Putamen (tissue), 1 donor: ENCODE data around the gene BCAS3.

Source experiments
- DNase-seq: peaks from one replicate; pipeline ENCODE4 v3.0.0-alpha.2; 2016; ENCODE audit warnings: low spot score

The BCAS3 gene

GRCh38 chr17:61411011-61411260 lies 733.3 kb downstream of the BCAS3 start:
- DNase-seq, result no peak

DNA sequence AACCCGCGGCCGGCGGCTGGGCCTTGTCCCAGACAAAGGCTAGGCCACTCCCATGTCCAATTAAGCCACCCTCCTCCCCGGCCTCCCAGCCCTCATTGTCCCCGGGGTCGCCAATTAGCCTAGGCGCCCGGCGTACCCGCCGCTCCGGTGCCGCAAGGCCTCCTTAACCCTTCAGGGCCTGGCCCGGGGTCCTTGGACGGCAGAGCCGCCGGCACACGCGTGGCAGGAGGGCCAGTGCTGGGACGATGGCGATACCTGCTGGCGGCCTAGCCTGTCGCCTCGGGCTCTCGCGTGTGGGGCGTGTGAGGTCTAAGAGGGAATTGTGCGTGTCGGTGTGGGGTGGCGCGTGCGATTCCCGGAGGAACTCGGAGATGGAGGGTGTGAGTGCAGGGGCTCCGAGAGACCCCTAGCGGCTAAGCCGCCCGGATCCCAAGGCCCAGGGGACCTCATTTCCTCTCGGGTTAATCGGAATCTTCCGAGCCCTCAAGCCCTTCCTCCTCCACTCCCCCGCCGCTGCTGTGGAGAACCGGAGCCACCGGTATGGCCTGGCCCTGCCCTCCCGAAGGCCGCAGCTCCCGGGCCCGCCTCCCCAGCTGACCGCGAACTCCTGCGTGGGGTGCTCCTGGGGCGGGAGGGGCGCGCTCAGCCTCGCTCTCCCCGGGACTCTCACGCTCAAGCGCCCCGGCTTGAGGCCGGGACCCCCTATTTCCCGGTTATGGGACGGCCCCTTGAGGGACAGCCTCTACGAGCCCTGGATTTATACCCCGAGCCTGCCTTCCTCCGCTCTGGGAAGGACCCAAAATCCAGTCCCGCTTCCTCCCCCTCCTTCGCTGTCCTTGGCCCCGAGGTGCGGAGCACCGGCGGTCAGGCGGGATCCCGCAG lies 733.9 kb downstream of the BCAS3 start:
- no peak for DNase-seq

GRCh38 chr17:61412143-61412859 lies 734.6 kb downstream of the BCAS3 start:
- DNase-seq, result peak; percentile 73

DNA sequence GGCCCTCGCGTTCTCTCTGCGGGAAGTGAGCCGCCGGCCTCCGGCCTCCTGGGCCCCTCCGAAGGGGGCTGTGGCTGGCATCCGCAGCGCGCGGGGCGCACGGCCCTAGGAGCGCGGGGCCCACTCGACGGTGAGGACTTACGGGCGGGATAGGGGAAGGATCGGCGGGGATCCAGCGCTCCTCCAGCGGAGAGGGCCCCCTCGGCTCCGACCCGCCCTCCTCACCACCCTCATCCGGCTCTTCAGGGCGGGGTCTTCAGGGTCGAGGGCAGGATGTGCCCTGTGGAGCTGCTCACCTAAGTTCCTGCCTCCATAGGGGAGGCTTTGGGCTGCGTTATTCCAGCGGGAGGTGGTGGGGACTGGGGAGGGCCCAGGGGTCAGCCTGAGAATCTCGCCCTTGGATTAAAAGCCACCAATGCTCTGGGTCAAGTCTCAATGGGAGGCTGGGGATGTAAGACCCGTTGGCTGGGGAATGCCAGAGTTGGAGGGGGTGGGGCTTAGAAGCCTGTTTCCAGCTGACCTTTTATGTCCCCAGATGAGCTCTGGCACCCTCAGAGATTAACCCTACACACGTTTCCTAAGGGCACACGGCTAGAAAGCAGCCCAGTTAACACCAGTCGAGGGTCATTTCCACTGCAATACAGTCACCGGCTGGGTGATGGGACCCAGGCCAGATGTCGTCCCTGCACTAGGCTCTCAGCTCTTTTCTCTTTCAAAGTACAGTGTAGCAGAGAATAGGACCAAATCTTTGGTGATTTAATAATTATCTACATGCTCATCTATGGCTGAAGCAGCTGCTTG lies 735.4 kb downstream of the BCAS3 start:
- no peak for DNase-seq

- no peak for DNase-seq
Measured at GRCh38 chr17:61413661-61414126, 736.0 kb downstream of the BCAS3 start.

GRCh38 chr17:61414141-61414935 lies 736.7 kb downstream of the BCAS3 start:
- no peak for DNase-seq

DNA sequence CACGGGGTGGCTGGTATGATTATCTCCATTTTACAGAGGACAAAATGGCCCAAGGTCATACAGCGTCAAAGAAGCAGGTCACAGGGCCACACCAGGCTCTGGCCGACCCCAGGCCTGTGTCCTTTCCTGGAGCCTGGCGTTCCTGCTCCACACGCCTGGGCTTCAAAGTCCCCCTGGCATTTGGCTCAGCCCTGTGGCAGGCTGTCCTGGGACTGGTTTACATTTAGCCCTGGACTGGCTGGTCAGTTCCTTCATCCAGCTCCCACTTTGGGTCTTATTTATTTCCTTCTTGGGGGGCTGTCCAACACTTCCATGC lies 737.2 kb downstream of the BCAS3 start:
- DNase-seq, result no peak

DNA sequence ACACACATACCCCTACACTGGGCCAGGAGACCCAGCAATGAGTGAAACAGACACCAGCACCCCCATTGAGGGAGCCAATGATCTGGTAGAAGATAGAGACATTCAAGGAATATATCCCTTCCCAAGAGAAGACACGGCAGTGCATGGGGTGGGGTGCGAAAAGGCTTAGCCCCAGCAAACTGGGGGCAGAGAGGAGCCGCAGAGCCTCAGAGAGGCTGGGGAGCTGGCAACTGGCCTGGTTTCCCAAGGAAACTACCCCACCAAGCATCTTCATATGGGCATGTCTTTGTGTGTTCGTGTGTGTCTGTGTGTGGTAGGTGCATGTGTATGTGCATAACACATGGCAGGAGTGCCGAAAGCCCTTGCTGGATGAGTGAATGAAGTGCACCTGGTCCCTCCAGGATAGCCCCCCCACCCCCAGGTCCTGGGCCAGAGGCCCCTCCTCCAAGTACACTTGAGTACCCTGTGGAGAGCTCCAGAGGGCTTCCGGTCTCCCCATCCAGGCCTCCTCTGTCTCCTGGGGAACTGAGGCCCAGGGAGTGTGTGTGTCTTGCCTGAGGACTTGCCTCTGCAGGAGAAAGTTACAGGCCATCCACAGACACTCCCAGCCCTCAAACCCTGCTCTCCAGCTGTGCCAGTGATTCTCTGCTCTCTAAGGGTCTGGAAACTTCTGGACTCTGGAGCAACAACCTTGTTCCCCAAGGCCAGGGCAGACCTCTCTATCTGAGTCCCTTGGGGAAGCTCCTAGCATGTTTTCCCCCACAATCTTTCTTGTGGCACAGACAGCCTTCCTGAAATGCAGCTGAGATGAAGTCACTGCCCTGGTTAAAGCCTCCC lies 737.9 kb downstream of the BCAS3 start:
- no peak for DNase-seq

- DNase-seq, result no peak
Measured at GRCh38 chr17:61416211-61416539, 738.5 kb downstream of the BCAS3 start.

GRCh38 chr17:61416540-61417363 lies 739.1 kb downstream of the BCAS3 start:
- peak; percentile 57 for DNase-seq

- DNase-seq, result no peak
Measured at GRCh38 chr17:61418449-61418848, 740.8 kb downstream of the BCAS3 start.

DNA sequence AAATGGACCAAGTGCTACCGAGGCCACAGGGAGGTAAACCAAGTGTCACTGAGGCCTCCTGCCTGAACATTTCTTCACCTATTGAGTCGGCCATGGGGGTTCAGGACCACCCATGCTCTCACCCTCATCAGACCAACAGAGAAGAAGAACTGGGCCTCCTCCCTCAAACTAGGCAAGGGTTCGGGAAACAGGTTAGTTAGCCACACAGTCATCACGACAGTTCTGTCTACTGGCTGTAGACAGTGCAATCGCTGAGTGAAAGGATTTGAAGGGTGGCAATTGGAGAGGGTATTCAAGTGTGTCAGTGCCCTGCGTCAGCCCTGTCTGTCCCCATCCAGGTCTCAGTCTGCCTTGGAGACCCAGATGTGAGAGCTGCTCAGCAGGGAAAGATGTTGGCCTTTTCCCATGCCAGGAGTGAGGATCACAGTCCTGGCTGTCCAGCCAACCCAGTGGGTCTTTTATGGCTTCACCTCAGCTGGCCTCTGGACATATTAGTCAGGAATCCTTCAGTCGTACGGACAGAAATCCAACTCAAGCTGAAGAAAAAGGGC lies 741.9 kb downstream of the BCAS3 start:
- no peak for DNase-seq

DNA sequence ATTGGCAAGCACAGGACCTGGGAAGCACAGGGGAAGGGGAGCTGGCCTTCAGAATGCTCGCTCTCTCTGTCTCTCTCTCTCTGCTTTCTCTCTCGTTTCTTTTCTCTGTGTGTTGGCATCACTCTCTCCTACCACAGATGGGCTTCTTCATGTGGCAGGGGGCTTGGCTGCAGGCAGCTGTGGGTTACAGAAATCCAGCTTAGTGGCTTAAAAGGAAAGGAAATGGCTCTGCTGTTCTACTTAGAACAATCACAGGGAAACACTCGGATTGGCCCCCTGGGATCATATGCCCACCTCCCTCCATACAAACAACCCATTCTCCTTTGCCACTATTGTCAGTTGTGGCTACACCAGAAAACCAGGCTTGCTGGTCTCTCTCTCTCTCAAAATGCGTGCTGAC lies 742.4 kb downstream of the BCAS3 start:
- DNase-seq, result no peak

DNA sequence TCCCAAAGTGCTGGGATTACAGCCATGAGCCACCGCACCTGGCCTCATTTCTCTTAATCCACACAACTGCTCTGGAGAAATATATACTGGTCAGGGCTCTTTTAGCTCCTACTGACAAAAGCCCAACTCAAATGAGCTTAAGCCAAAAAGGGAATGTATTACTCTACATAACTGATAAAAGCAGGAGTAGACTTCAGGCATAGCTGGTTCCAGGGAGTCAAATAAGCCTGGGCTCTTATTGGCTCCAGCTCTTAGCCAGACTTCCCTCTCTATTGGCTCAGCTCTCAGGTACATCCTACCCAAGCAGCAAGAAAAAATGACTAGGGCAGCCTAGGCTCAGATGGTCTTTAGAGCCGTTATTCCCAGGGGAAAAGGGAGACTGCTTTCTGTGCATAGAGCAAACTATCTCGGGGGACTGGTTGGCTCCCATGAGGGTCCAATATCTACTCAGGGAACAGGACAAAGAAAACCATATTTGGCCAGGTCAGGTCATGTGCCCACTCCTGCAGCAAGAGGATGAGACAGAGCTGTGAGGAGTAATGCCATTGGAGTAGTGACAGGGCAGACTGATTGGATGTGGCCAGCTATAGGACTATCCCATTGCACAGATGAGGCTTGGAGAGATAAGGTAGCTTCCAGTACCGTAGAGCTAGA lies 743.2 kb downstream of the BCAS3 start:
- no peak for DNase-seq

DNA sequence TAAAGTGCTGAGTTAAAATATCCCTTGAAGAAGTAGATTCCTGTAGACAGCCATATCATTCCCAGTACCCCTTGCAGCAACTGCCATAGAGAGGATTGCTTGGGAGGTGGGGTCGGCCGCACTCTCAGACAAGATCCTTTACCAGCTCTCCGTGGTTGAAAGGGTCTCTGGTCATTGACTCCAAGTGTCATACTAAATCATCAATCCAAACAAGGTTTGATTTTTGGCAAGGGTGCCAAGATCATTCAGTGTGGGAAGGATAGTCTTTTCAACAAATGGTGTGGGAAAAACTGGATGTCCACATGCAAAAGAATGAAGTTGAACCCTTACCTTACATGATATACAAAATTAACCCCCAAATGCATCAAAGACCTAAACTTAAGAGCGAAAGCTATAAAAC lies 743.8 kb downstream of the BCAS3 start:
- no peak for DNase-seq

- no peak for DNase-seq
Measured at GRCh38 chr17:61422116-61422799, 744.6 kb downstream of the BCAS3 start.

DNA sequence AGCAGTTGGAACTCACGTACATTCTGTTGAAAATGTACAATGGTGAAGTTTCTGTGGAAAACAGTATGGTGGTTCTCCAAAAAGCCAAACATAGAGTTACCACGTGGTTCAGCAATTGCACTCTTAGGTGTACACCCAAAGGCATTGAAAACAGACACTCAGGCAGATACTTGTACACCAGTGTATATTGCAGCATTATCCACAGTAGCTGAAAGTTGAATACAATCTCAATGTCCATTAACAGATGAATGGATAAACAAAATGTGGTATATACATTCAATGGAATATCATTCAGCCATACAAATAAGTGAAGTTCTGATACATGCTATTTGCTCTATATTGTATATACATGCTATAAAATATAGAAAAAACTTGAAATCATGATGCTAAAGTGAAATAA lies 745.2 kb downstream of the BCAS3 start:
- DNase-seq, result no peak

GRCh38 chr17:61423967-61424649 lies 746.5 kb downstream of the BCAS3 start:
- DNase-seq, result no peak
